ENCODE results near the gene SMIM41.

DNA sequence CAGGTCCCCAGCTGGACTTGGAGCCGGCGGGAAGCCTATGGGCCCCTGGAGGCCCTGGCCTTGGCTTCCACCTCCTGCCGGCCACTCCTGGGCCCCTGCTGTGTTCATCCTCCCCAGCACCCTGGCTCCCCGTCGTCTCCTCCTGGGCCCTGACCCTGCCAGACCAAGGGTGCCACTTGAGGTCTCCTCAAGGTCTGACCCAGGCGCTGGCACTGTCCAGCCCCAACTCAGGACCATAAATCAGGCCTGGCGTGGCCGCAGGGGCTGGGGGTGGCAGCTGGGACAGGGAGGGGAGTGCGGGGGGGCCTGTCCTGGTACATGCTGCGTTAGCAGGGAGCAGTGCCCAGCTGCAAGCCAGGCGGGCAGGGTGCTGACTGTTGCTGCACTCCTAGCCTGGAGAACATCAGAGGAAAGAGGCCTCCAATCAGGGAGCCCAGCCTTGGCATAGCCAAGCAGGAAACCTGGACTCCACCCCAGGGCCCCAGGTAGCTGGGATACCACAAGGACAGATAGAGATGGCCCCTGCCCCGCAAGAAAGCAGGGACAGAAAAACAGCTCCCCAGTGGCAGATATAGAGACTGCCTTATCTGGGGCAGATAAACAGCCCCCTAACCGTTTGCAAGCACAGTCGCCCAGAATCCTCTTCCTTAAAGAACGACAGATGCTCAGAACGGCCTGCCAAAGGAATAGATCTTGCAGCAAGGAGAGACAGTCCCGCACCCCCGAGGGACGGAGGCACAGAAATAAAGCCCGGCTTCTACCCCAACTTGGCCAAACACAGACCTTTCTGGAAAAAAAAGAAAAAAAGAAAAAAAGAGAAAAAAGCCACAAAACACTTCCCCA is 16.2 kb upstream of the SMIM41 start:
- TF ChIP-seq EZH2 (IDR thresholded peaks at IDR 0.05; ENCODE audit: low read length), result no peak
- TF ChIP-seq, protein P1, sequence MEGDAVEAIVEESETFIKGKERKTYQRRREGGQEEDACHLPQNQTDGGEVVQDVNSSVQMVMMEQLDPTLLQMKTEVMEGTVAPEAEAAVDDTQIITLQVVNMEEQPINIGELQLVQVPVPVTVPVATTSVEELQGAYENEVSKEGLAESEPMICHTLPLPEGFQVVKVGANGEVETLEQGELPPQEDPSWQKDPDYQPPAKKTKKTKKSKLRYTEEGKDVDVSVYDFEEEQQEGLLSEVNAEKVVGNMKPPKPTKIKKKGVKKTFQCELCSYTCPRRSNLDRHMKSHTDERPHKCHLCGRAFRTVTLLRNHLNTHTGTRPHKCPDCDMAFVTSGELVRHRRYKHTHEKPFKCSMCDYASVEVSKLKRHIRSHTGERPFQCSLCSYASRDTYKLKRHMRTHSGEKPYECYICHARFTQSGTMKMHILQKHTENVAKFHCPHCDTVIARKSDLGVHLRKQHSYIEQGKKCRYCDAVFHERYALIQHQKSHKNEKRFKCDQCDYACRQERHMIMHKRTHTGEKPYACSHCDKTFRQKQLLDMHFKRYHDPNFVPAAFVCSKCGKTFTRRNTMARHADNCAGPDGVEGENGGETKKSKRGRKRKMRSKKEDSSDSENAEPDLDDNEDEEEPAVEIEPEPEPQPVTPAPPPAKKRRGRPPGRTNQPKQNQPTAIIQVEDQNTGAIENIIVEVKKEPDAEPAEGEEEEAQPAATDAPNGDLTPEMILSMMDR (optimal IDR thresholded peaks at IDR 0.05 in 1 of 3, IDR thresholded peaks at IDR 0.05 in 1 of 3, conservative IDR thresholded peaks at IDR 0.05 in 1 of 3; ENCODE audit: extremely low read depth in 1 of 3, insufficient read depth in 2 of 3, low read length in 3 of 3), result no peak

All from keratinocyte (primary cell).